Stromal cell of bone marrow (primary cell): Measurements from ENCODE around the gene TBC1D22A.

Experiments
- DNase-seq: peaks from one replicate; pipeline ENCODE4 v3.0.0-alpha.2; 2012; ENCODE audit warnings: low read depth

TBC1D22A gene

DNA sequence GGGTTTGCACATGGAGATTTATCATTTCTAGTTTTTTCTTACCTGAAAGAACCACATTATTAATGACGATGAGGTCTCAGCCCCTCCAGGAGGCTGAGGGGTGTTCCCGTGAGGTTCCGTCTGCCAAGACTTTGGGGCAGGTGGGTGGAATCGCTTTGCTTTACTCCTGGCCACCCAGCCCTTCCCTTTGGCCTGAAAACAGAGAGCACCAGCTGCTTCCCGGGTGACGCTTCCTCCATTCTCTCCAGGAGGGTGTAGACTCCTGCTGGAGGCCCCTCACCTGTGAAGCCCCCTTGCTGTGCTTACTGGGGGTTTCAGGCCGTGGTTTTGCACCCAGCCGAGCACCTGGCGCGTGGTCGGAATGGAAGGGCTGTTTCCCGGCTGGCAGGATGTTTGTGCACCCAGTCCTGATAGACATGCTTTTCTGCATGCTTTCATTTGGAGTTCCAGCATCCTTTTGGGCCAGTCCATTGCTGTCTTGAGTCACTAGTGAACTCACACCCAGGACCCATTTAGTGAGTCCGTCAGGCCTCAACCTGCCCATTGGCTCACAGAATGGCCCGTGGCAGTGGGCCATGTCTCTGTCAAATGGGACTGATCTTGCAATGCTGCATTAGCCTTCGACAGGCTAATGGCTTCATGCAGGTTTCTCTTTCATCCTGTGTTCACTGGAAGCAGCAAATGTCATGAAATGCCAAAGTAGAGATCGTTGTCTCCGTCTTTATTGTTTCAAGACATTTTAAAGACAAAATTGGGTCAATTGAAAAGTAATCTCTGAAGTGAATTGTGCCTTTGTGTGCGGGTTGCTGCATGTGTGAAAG, 360.8 kb downstream of the TBC1D22A start:
- DNase-seq, result no peak

DNA sequence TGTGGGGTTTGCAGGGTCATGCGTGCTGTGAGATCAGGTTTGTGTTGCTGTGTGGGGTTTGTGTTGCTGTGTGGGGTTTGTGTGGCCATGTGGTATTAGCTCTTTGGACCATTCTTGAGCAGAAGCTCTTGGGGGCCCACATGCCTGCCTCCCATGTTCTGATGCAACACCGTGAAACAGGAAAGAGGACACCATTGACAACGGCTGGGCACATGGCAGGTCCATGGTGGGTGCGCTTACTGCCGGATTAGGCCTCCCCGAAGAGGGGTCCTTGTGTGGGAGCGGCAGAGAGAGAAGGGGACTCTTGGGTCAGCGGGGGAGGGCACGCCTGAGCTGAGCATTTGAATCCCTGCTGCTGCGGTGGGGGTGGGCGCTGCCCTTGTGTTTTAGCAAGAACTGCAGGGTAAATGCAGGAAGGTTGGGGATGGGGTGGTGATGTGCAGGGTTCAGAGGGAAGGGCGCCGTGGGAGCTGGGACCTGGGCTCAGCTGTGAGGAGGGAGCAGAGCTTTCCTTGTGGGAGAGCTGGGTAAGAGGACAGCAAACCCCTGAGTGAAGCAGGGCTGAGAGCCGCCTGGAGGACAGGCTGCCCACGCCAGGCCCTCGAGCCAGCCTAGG, 361.5 kb downstream of the TBC1D22A start:
- DNase-seq, result no peak

- no peak for DNase-seq
Measured at GRCh38 chr22:47124451-47124881, 362.0 kb downstream of the TBC1D22A start.

DNA sequence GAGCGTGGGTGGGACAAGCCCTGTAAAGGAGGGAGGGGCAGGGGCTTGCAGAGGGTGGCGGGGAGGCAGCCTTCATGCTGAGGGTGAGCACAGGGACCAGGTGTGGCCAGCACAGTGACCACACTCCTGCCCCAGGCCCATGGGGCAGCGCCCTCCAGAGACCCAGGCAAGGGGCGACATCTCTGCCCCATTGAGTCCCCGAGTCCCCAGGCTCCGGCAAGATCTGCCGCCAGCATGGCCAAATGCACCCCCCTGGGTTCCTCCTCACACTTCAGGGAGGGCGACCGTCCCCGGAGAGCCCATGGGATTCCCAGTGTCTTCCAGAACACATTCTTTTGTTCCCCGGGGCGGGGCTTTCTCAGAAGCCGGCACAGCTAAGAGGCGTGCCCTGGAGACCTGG, 362.5 kb downstream of the TBC1D22A start:
- no peak for DNase-seq

DNA sequence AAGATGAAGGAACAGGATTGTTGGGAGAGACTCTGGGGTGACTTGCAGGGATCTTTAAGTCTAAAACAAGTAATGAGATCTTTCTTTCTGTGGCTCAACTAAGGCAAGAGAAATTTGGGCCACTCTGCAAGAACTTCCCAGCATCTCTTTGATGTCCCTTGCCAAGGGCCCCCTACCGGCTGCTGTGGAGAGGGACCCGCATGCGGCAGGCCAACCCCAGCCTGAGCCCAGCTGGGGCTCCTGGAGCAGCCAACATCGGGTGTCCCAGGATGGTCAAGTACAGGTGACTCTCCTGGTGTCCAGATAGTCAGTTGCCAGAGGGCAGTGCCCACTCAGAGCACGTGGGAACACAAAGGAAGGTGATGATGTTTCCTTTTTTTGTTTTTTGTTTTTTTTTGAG, 363.2 kb downstream of the TBC1D22A start:
- DNase-seq, result no peak

DNA sequence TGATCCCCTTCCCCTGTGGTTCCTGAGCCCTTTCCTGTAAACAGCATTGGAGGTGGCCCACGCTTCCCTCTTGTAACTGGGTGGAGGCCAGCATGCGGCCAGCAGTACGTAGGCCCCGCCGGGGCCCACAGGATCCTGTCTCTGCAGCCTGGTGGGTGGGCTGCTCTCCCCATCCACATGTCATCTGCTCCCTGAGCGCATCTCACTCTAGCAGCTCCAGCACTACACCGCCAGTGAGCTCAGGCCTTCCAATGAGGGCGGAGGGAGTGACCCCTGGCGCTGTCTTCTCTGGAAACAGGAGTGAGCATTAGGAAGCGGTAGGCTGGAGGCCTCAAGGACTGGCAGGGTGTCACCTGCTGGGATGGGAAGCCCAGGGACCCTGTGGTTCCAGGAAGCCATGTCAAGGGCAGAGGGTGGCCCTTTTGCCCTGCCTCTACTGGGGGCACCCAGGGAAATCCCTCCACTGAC, 363.9 kb downstream of the TBC1D22A start:
- no peak for DNase-seq

DNA sequence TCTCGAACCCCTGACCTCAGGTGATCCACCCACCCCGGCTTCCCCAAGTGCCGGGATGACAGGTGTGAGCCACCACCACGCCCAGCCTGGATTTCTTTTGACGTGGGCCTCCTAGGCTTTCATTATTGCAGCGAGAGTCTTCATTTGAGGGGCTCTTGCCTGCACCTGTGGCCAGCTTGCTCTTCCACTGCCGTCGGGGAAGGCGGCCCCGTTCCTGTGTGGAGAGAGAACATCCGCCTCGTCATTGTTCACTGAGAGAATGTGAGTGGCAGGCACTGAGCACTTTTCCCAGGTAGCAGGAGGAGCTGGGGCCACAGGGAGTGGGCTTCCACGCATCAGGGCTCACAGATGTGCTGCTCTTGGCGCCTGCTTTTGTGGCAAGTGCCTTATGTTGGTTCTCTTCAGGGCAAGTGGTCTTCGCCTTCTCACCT, 365.0 kb downstream of the TBC1D22A start:
- no peak for DNase-seq

GRCh38 chr22:47128216-47128615, 365.8 kb downstream of the TBC1D22A start:
- DNase-seq, result no peak

DNA sequence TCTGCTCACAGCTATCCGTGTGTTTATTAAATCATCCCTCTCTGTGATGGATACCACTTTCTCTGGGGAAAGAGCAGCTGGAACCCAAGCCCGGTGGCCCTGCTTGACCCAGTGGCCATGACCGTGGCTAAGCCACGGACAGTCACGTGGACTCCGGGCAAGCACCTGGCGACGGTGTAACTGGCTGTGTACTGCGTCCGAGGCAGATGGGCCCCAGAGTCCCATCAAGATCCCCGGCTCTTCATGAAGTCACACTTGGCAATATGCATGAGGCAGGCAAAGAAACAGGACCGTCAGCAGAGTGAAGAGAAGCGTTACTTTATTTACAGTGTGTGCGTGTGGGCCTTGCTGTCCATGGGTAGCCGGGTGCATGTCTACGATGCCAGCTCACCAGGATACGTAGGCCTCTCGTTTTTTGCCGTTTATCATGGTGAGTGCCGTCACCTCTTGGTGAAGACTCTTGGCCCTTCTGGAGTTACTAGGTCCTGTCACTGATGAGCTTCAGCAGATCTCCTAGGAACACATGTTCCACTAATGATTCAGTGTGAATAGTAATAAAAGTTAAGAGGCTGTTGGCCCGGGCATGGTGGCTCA, 366.3 kb downstream of the TBC1D22A start:
- DNase-seq, result no peak

GRCh38 chr22:47129902-47130635, 367.6 kb downstream of the TBC1D22A start:
- no peak for DNase-seq

DNA sequence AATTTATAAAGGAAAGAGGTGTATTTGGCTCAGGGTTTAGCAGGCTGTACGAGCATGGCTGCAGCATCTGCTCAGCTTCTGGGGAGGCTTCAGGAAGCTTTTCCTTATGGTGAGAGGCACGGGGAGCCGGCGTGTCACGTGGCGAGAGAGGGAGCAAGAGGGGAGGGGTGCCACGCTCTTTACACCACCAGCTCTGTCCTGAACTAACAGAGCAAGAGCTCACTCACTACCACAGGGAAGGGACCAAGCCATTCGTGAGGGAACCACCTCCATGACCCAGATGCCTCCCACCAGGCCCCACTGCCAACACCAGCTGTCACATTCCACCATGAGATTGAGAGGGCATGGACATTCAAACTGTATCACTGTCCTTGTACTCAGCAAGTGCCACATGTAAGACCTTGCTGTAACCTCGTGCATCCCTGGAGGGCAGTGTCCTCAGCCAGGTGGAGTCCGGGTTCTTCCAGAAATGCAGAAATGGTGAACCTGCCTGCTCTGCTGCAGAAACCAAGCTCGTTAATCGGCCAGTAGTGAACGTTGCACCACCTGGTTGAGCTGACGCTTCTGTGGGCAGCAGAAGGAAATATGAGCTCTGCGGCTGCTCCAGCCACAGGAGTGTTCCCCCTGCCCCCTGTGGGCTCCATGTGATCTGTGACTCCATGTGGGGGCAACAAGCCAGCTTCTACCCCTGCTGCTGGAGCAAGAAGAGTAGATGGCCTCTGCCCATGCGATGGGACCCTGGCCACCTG, 368.6 kb downstream of the TBC1D22A start:
- DNase-seq, result no peak

DNA sequence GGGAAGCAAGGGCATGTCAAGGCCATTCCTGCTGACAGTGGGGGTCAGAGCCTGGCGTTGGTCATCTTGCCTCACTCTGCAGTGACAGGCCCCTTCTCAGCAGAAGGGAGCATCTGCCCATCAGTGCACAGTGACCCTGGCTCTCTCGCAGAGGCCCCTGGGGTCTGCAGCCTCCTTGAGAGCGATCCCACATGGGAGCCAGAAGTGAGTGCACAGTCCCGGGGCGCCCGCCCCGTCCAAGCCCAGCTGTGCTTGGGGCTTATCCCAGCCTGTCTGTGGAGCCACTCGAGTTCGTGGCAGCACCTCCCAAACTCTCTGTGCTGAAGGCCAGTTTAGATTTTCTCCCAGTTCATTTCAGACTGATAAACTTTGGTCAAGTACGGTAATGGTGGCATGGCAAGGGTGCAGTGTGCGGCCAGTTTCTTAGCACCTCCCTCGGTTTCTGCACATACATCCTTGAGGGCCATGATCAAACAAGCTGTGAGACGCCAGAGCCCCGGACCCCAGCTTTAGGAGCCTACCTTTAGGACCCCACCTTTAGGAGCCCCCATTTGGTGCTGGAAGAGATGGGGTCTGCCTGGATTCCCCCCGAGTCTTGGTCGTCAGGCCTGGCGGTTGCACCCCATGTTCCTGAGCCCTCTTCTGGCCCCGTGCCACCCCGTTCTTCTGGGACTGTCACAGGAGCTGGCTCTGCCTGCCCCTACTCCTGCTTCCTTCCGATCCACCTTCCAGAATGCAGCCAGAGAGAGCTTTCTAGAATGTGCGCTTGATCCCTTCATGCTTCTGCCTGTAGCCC, 369.4 kb downstream of the TBC1D22A start:
- no peak for DNase-seq

GRCh38 chr22:47132428-47132825, 370.0 kb downstream of the TBC1D22A start:
- no peak for DNase-seq

DNA sequence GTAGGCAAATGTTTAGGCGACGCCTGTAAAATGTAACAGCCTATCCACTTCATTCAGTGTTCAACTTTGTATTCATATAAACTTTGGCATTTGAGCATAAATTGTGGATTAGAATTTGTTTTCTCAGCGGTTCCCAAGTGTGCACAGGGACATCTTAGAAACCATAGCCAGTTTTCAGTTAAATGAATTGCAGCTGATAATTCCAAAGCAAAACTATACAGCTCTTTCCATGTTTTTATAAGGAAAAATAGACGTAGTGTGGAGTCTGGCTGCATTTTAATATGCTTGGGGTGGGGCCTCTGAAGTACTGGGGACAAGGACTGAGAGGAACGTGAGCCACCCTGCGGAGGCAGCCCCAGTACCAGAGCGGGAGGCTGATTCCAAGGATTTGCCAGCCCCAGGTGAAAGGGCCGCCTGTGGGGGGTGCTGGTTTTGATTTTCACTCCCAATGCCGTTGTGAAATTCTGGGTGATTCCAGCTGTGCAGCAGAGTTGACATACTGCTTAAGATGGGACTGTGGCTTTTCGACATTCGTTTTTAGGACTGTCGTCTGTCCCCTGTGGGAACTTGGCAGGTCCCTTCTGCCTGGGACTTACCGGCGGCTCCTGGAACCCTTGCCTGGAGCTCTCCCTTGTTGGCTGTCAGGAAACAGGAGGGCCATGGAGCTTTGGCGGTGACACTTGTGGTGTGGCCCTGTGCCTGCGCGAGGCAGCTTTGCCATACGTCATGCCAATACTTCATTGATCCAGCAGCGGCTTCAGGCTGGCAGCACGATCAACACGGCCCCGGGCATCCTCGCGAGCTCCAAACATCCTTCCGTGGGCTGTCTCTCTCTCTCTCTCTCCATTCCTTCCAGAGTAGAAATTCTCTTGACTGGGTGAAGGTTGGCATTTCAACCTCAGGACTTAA, 370.9 kb downstream of the TBC1D22A start:
- DNase-seq, result no peak

- DNase-seq, result no peak
Measured at GRCh38 chr22:47134222-47134621, 371.8 kb downstream of the TBC1D22A start.

- DNase-seq, result no peak
Measured at GRCh38 chr22:47135338-47135737, 372.9 kb downstream of the TBC1D22A start.

- no peak for DNase-seq
Measured at GRCh38 chr22:47136050-47136449, 373.6 kb downstream of the TBC1D22A start.

GRCh38 chr22:47136671-47137070, 374.2 kb downstream of the TBC1D22A start:
- DNase-seq, result no peak

DNA sequence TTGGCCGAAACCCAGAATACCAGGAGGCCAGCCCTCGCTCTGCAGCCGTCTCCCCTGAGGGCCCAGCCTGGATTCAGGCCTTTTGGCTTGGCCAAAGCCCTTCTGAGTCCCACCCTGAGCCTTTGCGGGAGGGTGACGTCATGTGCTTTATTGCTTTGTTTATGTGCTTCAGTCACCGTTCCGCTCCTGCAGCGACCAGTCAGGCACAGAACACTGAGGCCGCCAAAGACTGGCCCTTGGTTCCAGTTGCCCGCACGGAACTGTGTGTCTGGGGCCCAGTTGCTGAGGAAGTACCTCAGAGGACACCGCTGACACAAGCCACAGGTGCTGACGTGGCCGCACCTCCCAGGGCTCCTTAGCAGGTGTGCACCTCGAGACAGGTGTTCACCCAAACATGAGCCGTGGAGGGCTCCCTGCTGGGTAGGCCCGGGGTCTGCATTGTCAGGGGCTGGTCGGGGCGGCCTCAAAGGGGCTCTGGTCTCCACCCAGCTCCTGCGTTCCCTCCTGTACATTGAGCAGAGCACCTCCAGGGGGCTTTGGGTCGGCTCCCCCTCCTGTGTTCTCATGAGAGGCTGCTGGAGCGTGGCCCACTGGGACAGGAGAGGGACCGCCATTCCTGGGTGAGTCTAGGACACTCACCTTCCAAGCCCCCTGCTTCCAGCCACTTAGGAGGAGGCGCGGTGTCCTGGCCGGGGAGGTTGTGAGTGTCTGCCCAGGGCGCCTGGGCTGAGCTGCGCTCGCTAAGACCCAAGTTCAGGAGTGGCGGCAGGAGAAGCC, 376.8 kb downstream of the TBC1D22A start:
- no peak for DNase-seq
